GM21786 (cell line): ENCODE data around the gene P2RX2.
"Not testable (repeated sequence)": the region's sequence is repeated elsewhere in the genome, so short reads cannot be mapped to it uniquely, and the experiment has no call there.

Source experiments
- ATAC-seq: cut with Tn5 transposase; IDR thresholded peaks from one replicate; pipeline ENCODE4 v1.9.1; 2021; ENCODE audit not compliant: unreplicated experiment

P2RX2 gene

GRCh38 chr12:132583411-132583710 lies 35.2 kb upstream of the P2RX2 start:
- no peak for ATAC-seq

GRCh38 chr12:132583736-132584135 lies 34.8 kb upstream of the P2RX2 start:
- no peak for ATAC-seq

- ATAC-seq: no peak
Measured at GRCh38 chr12:132584429-132584828, 34.1 kb upstream of the P2RX2 start.

GRCh38 chr12:132585177-132585576 lies 33.4 kb upstream of the P2RX2 start:
- no peak for ATAC-seq

- no peak for ATAC-seq
Measured at GRCh38 chr12:132586929-132587328, 31.6 kb upstream of the P2RX2 start.

- ATAC-seq: no peak
Measured at GRCh38 chr12:132587781-132588180, 30.8 kb upstream of the P2RX2 start.

GRCh38 chr12:132588319-132588718 lies 30.3 kb upstream of the P2RX2 start:
- ATAC-seq: no peak

GRCh38 chr12:132588821-132589669 lies 29.5 kb upstream of the P2RX2 start:
- no peak for ATAC-seq

GRCh38 chr12:132591107-132591935 lies 27.3 kb upstream of the P2RX2 start:
- no peak for ATAC-seq

- no peak for ATAC-seq
Measured at GRCh38 chr12:132592282-132592970, 26.1 kb upstream of the P2RX2 start.

GRCh38 chr12:132593071-132593470 lies 25.5 kb upstream of the P2RX2 start:
- ATAC-seq: no peak

- no peak for ATAC-seq
Measured at GRCh38 chr12:132593521-132593920, 25.1 kb upstream of the P2RX2 start.

GRCh38 chr12:132593938-132594358 lies 24.6 kb upstream of the P2RX2 start:
- no peak for ATAC-seq

- no peak for ATAC-seq
Measured at GRCh38 chr12:132595183-132595582, 23.4 kb upstream of the P2RX2 start.

GRCh38 chr12:132596016-132596415 lies 22.6 kb upstream of the P2RX2 start:
- no peak for ATAC-seq

GRCh38 chr12:132597333-132598316 lies 21.0 kb upstream of the P2RX2 start:
- no peak for ATAC-seq

GRCh38 chr12:132599502-132599901 lies 19.1 kb upstream of the P2RX2 start:
- not testable (repeated sequence) for ATAC-seq

GRCh38 chr12:132600048-132601032 lies 18.2 kb upstream of the P2RX2 start:
- no peak for ATAC-seq

GRCh38 chr12:132601171-132601883 lies 17.2 kb upstream of the P2RX2 start:
- ATAC-seq: no peak
